ENCODE results near the gene NFX1.
"Not testable (repeated sequence)": the region's sequence is repeated elsewhere in the genome, so short reads cannot be mapped to it uniquely, and the experiment has no call there.

NFX1 gene

DNA sequence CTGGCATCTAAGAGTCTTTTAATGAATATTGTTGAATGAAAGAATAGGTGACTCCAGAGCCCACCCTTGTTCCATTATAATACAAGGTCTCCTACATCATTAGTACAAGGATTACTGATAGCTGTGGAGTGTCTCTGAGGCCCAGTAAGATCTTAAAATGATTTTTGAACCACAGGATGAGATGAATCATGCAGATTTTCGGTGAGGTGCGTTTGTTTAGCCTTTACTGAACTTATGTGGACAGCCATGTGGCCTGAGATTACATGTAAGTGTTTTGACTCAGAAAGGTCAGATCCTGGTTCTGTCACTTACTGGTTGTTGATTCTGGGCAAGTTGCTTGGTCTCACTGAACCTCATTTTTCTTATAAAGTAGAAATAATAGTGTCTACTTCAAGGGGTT is 21.6 kb downstream of the NFX1 start:
- no peak overlapping the region for H3K27ac ChIP-seq
- TF ChIP-seq, protein P1, sequence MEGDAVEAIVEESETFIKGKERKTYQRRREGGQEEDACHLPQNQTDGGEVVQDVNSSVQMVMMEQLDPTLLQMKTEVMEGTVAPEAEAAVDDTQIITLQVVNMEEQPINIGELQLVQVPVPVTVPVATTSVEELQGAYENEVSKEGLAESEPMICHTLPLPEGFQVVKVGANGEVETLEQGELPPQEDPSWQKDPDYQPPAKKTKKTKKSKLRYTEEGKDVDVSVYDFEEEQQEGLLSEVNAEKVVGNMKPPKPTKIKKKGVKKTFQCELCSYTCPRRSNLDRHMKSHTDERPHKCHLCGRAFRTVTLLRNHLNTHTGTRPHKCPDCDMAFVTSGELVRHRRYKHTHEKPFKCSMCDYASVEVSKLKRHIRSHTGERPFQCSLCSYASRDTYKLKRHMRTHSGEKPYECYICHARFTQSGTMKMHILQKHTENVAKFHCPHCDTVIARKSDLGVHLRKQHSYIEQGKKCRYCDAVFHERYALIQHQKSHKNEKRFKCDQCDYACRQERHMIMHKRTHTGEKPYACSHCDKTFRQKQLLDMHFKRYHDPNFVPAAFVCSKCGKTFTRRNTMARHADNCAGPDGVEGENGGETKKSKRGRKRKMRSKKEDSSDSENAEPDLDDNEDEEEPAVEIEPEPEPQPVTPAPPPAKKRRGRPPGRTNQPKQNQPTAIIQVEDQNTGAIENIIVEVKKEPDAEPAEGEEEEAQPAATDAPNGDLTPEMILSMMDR (IDR thresholded peaks at IDR 0.05; ENCODE audit: low read depth, low read length, missing control alignments): no peak
- no peaks in the 10 kb centered on the region for H3K27me3 ChIP-seq (replicated peaks)
- H3K4me3 ChIP-seq (ENCODE audit: low read depth, low read length): no peak overlapping the region
- in situ Hi-C loops (cut with HindIII; ENCODE audit: low pct_ligation_motif_present, low sequenced_read_pairs): no loop called here
- peaks cover 70% of the 10 kb centered on the region for H3K36me3 ChIP-seq (replicated peaks)
- DNase-seq: peak; percentile 15

GRCh38 chr9:33315371-33315770 is 25.1 kb downstream of the NFX1 start:
- TF ChIP-seq, protein P1 (IDR thresholded peaks at IDR 0.05; ENCODE audit: low read depth, low read length, missing control alignments): no peak
- Histone ChIP-seq H3K27ac (no peak overlapping the region), H3K27me3 (replicated peaks) (no peaks in the 10 kb centered on the region), H3K36me3 (replicated peaks) (peaks cover 68% of the 10 kb centered on the region), H3K4me3 (ENCODE audit: low read depth, low read length) (no peak overlapping the region)
- no peak for DNase-seq
- in situ Hi-C loops (cut with HindIII; ENCODE audit: low pct_ligation_motif_present, low sequenced_read_pairs): no loop called here

DNA sequence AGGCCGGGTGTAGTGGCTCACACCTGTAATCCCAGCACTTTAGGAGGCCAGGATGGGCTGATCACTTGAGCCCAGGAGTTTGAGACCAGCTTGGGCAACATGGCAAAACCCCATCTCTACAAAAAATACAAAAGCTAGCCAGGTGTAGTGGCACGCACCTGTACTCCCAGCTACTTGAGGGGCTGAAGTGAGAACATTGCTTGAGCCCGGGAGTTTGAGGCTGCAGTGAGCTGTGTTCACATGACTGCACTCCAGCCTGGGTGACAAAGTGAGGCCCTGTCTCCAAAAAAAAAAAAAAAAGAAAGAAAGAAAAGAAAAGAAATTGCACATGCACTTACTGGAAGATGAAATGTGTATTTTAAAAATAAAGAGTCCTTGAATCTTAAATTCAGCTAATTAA is 26.8 kb downstream of the NFX1 start:
- in situ Hi-C loops (cut with HindIII; ENCODE audit: low pct_ligation_motif_present, low sequenced_read_pairs): not testable (repeated sequence)

DNA sequence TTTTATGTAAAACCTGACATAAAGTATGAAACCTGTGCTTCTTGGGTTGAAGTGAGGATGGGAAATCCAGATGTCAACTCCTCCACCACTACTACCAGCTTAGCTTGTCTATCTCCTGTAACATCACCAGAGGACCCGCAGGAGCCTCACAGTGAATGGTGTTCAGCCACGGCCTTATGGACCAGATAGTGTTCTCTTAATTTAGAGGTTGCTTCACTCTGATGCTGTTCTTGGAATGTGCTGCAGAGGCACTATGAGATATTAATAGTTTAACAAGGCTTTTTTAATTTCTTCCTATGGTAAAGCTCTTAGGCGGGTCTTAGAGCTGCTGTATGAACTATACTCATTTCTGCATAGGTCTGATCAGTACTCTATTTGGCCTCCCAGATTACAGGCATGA is 27.9 kb downstream of the NFX1 start:
- Histone ChIP-seq H3K4me3 (ENCODE audit: low read depth, low read length) (no peak overlapping the region), H3K27me3 (replicated peaks) (no peaks in the 10 kb centered on the region), H3K27ac (no peak overlapping the region), H3K36me3 (replicated peaks) (peaks cover 57% of the 10 kb centered on the region)
- no peak for DNase-seq
- TF ChIP-seq, protein P1 (IDR thresholded peaks at IDR 0.05; ENCODE audit: low read depth, low read length, missing control alignments): no peak
- in situ Hi-C loops (cut with HindIII; ENCODE audit: low pct_ligation_motif_present, low sequenced_read_pairs): no loop called here

More for the DNA sequence above, 26.8 kb downstream of the NFX1 start:
- DNase-seq; H3K27ac ChIP-seq; H3K4me3 ChIP-seq (ENCODE audit: low read depth, low read length); H3K27me3 ChIP-seq (replicated peaks): not testable (repeated sequence)
- peaks cover 57% of the 10 kb centered on the region for H3K36me3 ChIP-seq (replicated peaks)

- Histone ChIP-seq H3K27me3 (replicated peaks) (no peaks in the 10 kb centered on the region), H3K27ac (no peak overlapping the region), H3K4me3 (ENCODE audit: low read depth, low read length) (no peak overlapping the region), H3K36me3 (replicated peaks) (peaks cover 53% of the 10 kb centered on the region)
- TF ChIP-seq, protein P1 (IDR thresholded peaks at IDR 0.05; ENCODE audit: low read depth, low read length, missing control alignments): no peak
- no peak for DNase-seq
- in situ Hi-C loops (cut with HindIII; ENCODE audit: low pct_ligation_motif_present, low sequenced_read_pairs): no loop called here
Measured at GRCh38 chr9:33318781-33319180, 28.5 kb downstream of the NFX1 start.

GRCh38 chr9:33320230-33320567 is 29.9 kb downstream of the NFX1 start:
- DNase-seq: no peak
- in situ Hi-C loops (cut with HindIII; ENCODE audit: low pct_ligation_motif_present, low sequenced_read_pairs): no loop called here
- Histone ChIP-seq H3K27me3 (replicated peaks) (no peaks in the 10 kb centered on the region), H3K27ac (peak overlapping the region; percentile 96), H3K4me3 (ENCODE audit: low read depth, low read length) (no peak overlapping the region), H3K36me3 (replicated peaks) (peaks cover 45% of the 10 kb centered on the region)
- TF ChIP-seq, protein P1 (IDR thresholded peaks at IDR 0.05; ENCODE audit: low read depth, low read length, missing control alignments): no peak

Data from brain microvascular endothelial cell (primary cell).